ENCODE measurements around the gene TRIM50.

The TRIM50 gene

GRCh38 chr7:73356159-73356558 is 28.3 kb upstream of the TRIM50 start:
- TF ChIP-seq MAX (IDR thresholded peaks at IDR 0.05): no peak
- TF ChIP-seq USF1 (IDR thresholded peaks at IDR 0.05): no peak
- TF ChIP-seq EGR1 (IDR thresholded peaks at IDR 0.05): no peak
- no peak for TF ChIP-seq FOXM1 (IDR thresholded peaks at IDR 0.05; ENCODE audit: borderline replicate concordance, low read depth)
- TF ChIP-seq YY1 (IDR thresholded peaks at IDR 0.05; ENCODE audit: low read depth): no peak
- TF ChIP-seq ZBTB7A (IDR thresholded peaks at IDR 0.05; ENCODE audit: low read depth): no peak
- TF ChIP-seq TCF12 (IDR thresholded peaks at IDR 0.05; ENCODE audit: low read depth): no peak
- no peak for TF ChIP-seq TAF1 (IDR thresholded peaks at IDR 0.05; ENCODE audit: low read depth)

GRCh38 chr7:73354821-73355220 is 26.9 kb upstream of the TRIM50 start:
- TF ChIP-seq EGR1 (IDR thresholded peaks at IDR 0.05) (no peak), EP300 (IDR thresholded peaks at IDR 0.05; ENCODE audit: borderline replicate concordance) (no peak), TAF1 (IDR thresholded peaks at IDR 0.05; ENCODE audit: low read depth) (no peak), RAD21 (IDR thresholded peaks at IDR 0.05; ENCODE audit: low read depth) (no peak), MAX (IDR thresholded peaks at IDR 0.05) (no peak), TEAD4 (IDR thresholded peaks at IDR 0.05) (no peak), YY1 (IDR thresholded peaks at IDR 0.05; ENCODE audit: low read depth) (no peak)

GRCh38 chr7:73354196-73354595 is 26.3 kb upstream of the TRIM50 start:
- TF ChIP-seq EGR1 (IDR thresholded peaks at IDR 0.05) (no peak), EP300 (IDR thresholded peaks at IDR 0.05; ENCODE audit: borderline replicate concordance) (no peak), TAF1 (IDR thresholded peaks at IDR 0.05; ENCODE audit: low read depth) (no peak), YY1 (IDR thresholded peaks at IDR 0.05; ENCODE audit: low read depth) (no peak), USF1 (IDR thresholded peaks at IDR 0.05) (no peak), MAX (IDR thresholded peaks at IDR 0.05) (no peak), ZBTB7A (IDR thresholded peaks at IDR 0.05; ENCODE audit: low read depth) (no peak), NFIC (IDR thresholded peaks at IDR 0.05) (no peak), REST (IDR thresholded peaks at IDR 0.05; ENCODE audit: low read depth) (no peak), RAD21 (IDR thresholded peaks at IDR 0.05; ENCODE audit: low read depth) (no peak)

DNA sequence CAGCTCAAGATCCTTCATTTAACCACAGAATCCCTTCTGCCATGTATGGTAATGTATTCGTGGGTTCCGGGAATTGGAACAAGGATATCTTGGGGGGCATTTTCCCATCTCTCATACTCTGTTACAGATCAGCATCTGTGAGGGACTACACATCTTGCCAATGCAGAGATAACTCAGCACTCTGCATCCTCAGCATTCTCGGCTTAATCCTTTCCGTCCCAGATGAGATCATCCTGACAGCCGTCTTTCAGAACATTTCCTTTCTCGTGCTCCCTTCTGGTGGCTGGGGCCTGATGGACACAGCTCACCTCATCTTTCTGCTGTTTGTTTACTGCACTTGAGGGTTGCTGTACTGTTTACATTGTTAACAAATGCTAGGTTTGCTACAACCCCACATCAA is 25.4 kb upstream of the TRIM50 start:
- TF ChIP-seq MAX (IDR thresholded peaks at IDR 0.05): no peak
- no peak for TF ChIP-seq ZBTB7A (IDR thresholded peaks at IDR 0.05; ENCODE audit: low read depth)
- TF ChIP-seq USF1 (IDR thresholded peaks at IDR 0.05): no peak
- no peak for TF ChIP-seq TCF12 (IDR thresholded peaks at IDR 0.05; ENCODE audit: low read depth)
- TF ChIP-seq TAF1 (IDR thresholded peaks at IDR 0.05; ENCODE audit: low read depth): no peak
- no peak for TF ChIP-seq YY1 (IDR thresholded peaks at IDR 0.05; ENCODE audit: low read depth)
- no peak for TF ChIP-seq CREB1 (IDR thresholded peaks at IDR 0.05; ENCODE audit: low read depth)
- no peak for TF ChIP-seq EGR1 (IDR thresholded peaks at IDR 0.05)
- TF ChIP-seq EP300 (IDR thresholded peaks at IDR 0.05; ENCODE audit: borderline replicate concordance): no peak
- TF ChIP-seq TEAD4 (IDR thresholded peaks at IDR 0.05): no peak
- no peak for TF ChIP-seq RAD21 (IDR thresholded peaks at IDR 0.05; ENCODE audit: low read depth)
- TF ChIP-seq NFIC (IDR thresholded peaks at IDR 0.05): no peak
- no peak for TF ChIP-seq CEBPB (IDR thresholded peaks at IDR 0.05)
- TF ChIP-seq FOXM1 (IDR thresholded peaks at IDR 0.05; ENCODE audit: borderline replicate concordance, low read depth): no peak
- no peak for TF ChIP-seq REST (IDR thresholded peaks at IDR 0.05; ENCODE audit: low read depth)

- TF ChIP-seq USF1 (IDR thresholded peaks at IDR 0.05) (no peak), EP300 (IDR thresholded peaks at IDR 0.05; ENCODE audit: borderline replicate concordance) (no peak), CEBPB (IDR thresholded peaks at IDR 0.05) (no peak), CREB1 (IDR thresholded peaks at IDR 0.05; ENCODE audit: low read depth) (no peak), YY1 (IDR thresholded peaks at IDR 0.05; ENCODE audit: low read depth) (no peak), TEAD4 (IDR thresholded peaks at IDR 0.05) (no peak), REST (IDR thresholded peaks at IDR 0.05; ENCODE audit: low read depth) (no peak), FOXM1 (IDR thresholded peaks at IDR 0.05; ENCODE audit: borderline replicate concordance, low read depth) (no peak), ZBTB7A (IDR thresholded peaks at IDR 0.05; ENCODE audit: low read depth) (no peak), MAX (IDR thresholded peaks at IDR 0.05) (no peak), RAD21 (IDR thresholded peaks at IDR 0.05; ENCODE audit: low read depth) (no peak), TCF12 (IDR thresholded peaks at IDR 0.05; ENCODE audit: low read depth) (no peak), EGR1 (IDR thresholded peaks at IDR 0.05) (no peak), TAF1 (IDR thresholded peaks at IDR 0.05; ENCODE audit: low read depth) (no peak), NFIC (IDR thresholded peaks at IDR 0.05) (no peak)
These were observed 24.9 kb upstream of the TRIM50 start for GRCh38 chr7:73352784-73353183.
